ENCODE data around the gene SORD.
"Not testable (repeated sequence)": the region's sequence is repeated elsewhere in the genome, so short reads cannot be mapped to it uniquely, and the experiment has no call there.

SORD gene

DNA sequence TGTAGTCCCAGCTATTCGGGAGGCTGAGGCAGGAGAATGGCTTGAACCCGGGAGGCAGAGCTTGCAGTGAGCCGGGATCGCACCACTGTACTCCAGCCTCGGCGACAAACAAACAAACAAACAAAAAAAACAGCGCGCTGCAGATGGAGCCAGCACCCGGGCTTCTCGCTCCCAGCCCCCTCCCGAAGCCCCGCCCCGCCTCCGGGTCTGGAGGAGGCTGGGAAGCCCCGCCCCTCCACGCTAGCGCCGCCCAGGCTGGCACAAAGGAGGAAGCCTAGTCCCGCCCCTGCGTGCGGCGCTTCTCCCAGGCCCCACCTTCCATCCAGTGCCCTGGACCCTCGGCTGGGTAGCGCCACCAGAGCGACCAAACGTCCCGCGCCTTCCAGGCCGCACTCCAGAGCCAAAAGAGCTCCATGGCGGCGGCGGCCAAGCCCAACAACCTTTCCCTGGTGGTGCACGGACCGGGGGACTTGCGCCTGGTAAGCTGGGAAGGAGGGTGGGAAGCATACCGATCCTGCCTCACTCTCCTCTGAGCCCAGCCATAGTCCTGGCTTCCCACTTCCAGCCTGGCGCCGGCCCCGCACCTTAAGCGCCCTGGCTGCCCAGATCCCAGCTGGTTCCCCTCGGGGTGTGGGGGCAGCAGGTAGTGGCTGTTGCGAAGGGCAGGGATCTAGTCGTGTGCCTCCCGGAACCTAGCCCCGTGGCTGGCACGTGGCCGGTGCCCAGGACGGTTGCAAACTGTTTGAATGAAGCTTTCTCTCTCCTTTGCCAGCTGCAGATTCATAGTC is at the start of gene SORD:
TSS of gene SORD (plus strand) at position 325 of the 788 bp plus-strand sequence. CDS start at position 414, 89 bp downstream.
- DNase-seq: peak; percentile 77

DNA sequence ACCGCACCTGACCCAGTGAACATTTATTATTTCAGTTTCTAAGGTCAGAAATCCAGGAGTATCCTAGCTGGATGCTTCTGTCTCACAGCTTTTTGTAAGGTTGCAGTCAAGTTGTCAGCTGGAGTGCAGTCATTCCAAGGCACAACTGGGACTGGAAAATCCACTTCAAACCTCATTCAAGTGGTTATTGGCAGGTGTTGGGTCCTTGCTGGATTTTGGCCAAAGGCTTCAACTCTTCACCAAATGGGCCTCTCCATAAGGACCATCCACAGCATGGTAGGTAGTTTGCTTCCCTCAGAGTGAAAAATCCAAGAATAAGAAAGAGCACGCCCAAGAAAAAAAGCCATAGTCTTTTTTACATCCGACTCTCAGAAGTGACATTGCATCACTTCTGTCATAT is 46.8 kb upstream of the SORD start:
- not testable (repeated sequence) for DNase-seq

DNA sequence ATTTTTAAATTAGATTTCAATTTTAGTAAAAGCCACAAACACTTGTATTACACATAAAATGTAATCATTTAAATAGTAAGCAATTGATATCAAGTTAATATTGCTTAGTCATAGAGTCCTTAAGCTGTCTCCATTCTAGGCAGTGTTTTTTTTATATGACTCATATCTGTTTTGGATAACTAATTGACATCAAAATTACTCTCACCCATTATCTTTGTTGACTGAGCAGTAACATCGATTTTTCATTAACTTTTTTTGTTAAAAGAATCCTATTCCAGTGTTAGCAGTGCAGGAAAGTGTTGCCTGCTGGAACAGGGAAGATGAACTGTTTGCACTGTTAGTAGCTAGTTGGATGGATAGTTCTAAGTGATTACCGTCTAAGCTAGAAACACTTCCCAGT is 45.2 kb upstream of the SORD start:
- DNase-seq: not testable (repeated sequence)

DNA sequence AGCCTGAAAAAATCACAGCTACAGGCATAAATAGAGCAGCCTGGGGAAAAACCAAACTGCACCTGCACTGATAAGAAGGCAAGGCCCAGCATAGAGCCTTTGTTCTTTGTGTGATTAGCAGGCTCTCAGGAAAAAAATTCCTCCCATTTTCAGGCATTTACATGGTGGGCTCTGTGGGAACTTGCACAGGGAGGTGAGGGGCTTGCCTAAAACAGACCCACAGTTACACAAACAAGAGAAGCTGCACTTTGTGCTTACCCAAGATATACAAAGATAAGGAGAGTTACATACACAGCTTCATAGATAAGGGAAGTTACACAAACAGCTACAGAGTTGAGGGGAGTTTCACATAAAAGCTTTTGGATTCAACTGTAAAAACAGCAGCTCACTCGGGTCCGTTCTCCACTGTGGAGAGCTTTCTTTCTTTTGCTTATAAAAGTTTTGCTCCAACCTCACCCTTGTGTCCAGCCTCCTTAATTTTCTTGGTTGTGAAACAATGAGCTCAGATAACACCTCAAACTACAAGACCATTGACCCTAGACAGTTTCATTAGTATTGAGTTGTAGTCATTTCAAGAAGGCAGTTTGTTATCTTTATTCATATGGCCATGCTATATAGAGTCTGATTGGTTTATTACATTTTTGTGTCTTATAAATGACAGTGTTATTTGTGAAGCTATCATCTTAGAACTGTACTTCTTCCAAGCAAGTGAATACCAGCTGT is 43.2 kb upstream of the SORD start:
- DNase-seq: not testable (repeated sequence)

DNA sequence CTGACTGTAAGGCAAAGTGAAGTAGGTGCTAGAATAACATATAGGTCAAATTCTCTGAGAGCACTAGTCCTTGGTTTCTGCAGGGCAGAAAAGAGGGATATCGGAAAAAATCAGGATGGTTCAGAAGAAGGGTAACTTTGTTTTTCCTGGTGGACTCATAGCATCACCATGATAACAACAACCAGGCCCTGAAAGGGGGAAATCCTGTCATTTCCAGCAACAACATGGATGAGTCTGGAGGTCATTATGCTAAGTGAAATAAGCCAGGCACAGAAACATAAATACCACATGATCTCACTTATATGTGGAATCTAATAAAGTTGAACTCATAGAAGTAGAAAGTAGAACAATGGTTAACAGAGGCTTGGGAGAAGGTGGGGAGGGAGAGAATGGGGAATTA is 38.9 kb upstream of the SORD start:
- DNase-seq: not testable (repeated sequence)

DNA sequence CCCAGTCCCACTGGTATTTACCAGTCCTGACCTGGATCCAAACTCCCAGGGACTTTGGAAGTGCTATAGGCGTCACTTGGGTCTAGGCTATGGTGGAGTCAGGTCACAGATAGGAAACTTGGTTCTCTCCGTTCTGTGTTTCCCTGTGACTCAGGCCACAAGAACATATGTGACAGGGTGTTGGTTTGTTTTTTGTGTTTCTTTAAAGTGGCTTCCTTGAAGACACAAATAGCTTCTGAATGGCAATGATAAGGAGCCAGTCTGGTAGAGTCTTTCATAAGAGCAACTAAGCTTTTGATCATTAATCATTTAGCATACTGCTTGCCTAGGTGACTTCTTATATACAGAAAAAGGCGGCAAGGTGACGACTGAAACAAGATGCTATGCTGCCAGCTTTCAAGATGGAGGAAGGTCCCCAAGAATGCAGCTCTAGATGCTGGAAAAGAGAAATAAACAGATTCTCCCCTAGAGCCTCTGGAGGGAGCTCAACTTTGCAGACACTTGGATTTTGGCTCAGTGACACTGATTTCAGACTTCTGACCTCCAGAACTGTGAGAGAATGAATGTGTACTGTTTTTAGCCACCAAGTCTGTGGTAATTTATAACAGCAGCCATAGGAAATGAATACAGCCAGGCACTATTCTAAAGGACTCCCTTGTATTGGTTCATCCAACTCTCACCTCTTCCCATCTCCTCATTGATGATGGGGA is 36.5 kb upstream of the SORD start:
- not testable (repeated sequence) for DNase-seq

DNA sequence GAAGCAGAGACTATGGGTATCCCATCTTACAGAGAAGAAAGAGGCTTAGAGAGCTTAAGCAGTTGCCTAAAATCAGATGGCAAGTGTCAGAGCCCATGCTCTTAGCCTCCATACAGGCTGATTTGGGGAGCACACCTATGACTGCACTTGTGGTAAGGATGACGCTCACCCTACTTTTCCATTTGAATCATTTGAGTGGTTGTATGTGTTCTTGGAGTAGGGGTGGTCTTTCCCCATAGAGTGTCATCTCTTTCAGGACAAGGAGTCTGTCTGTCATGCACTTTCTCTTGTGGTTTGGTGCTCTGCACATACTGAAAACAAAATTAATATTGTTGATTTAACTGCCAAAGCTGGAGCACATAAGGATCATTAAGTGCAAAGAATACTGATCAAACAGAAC is 35.3 kb upstream of the SORD start:
- DNase-seq: not testable (repeated sequence)

DNA sequence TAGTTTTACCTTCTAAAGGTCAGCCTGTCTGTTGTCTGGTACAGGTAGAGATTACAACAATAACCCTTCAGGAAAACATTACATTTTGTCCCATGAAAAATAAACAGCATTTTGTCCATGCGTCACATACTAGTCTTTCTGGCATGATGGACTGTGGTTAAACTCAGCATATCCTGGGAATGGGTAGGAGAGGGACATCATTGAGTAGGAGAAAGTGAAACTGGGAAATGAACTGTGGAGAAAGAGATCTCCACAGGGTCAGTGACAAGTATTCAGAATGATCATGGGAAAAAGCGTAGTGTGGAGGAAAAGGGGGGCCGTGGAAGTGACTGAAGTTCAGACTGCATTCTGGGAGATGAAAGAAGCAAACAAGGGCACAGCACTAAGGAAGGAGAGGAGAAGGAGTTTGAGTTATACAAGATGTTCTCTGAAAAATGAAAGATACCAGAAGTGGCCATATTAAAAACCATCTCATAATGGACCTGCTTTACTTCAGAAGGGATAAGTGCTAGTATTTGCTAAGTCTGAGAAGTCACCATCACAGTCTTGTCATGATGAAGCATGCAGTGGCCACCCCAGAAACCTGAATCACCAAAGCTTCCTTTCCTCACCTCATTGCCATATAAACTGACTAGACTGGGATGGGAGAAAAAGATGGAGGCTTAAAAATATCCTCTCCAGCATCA is 34.7 kb upstream of the SORD start:
- not testable (repeated sequence) for DNase-seq

DNA sequence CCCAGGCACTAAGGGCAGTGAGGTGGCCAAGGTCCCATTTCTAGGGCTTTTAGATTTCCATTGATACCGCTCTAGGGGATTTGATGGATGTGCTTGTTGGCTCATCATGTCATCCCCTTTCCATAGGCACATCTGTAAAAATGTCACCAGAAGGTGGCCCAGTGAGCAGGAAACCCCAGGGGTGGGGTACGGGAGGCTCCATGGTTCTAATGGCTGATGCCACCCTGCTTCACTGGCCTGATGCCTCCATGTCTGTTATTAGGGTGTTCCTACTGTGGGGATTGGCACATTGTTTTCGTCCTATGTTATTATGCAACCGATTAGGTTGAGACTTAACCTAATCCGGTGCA is 34.1 kb upstream of the SORD start:
- not testable (repeated sequence) for DNase-seq

DNA sequence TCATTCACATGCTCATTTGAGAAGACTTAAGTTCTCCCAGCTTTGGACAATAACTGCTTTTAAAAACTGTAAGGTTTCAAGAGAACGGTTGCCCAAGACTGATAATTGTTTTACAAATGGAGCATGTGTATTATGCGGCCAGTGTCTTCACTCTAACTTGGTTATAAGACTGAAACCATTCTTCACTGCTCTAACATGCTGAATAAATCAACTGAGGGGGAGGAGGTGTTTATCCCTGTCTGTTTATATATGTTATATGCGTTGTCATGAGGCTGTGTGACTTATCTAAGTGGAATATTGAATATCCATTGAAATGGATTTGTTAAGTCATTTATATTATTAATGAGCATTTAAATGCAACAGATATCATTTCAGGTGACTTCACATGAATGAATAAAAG is 25.4 kb upstream of the SORD start:
- DNase-seq: not testable (repeated sequence)

DNA sequence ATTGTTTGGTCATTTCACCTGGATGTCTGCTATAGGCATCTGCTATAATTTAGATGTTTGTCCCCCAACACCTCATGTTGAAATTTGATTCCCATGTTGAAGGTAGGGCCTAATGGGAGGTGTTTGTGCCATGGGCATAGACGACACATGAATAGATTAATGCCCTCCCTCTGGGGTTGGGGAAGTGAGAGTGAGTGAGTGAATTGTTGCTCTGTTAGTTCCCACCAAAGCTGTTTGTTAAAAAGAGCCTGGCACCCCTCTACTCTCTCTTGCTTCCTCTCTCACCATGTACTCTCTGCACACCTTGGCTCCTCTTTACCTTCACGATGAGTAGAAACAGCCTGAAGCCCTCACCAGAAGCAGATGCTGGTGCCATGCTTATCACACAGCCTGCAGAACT is 23.9 kb upstream of the SORD start:
- DNase-seq: no peak

DNA sequence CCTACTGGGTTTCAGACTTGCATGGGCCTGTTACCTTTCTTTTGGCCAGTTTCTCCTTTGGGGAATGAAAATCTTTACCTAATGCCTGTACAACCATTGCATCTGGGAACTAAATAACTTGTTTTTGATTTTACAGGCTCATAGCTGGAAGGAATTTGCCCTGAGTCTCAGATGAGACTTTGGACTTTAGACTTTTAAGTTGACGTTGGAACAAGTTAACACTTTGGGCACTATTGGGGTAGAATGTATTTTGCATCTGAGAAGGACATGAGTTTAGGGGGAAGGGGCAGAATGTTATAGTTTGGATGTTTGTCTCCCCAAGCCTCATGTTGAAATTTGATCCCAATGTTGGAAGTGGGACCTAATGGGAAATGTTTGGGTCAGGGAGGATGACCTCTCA is 21.8 kb upstream of the SORD start:
- not testable (repeated sequence) for DNase-seq

DNA sequence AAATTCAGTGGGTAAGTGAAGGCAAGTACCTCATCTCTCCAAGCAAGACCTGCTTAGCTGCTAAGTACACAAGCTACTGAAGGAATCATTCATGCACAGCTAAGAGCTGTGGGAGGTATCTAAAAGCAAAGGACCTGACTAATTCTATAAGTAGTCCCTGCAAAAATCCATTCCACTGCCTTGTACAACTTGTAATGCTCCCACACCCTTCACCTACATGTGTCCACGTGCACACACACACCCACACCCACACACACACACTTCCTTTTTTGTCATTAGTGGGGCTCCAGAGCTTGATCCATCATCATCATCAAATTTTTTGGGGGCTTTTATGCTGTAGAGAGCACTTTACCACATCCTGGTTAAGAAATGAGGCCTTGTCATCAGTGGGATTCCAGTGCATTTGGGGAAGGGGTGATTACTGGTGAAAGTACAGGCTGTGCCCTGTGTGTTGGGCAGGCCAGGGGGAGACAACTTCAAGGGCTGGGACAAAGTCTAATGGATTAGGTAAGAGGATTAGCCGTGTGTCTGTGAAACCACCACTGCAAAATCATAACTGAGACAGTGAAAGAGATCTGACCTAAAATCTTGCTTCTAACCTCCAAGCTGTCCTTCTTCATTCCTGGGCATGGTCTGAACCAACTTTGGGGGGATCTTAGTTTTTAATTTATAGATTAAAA is 19.1 kb upstream of the SORD start:
- not testable (repeated sequence) for DNase-seq

DNA sequence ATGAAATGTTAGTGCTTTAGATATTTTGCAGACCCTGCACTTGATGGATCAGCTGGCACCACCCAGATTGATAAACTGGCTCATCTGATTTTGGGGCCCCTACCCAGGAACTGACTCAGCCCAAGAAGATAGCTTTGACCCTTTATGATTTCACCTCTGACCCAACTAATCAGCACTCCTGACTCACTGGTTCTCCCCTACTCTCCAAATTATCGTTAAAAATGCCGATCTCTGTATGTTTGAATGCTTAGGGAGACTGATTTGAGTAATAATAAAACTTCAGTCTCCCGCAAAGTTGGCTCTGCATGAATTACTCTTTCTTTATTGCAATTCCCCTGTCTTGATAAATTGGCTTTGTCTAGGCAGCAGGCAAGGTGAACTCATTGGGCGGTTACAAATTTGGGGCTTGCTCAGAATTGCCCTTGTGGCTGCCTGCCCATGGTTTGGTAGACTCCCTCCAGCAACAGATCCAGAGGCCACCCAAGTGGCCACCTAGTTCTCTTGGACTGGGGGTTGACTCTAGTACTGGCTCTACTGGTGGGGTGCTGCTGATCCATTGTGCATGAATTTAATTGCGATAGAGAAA is 18.3 kb upstream of the SORD start:
- DNase-seq: not testable (repeated sequence)

DNA sequence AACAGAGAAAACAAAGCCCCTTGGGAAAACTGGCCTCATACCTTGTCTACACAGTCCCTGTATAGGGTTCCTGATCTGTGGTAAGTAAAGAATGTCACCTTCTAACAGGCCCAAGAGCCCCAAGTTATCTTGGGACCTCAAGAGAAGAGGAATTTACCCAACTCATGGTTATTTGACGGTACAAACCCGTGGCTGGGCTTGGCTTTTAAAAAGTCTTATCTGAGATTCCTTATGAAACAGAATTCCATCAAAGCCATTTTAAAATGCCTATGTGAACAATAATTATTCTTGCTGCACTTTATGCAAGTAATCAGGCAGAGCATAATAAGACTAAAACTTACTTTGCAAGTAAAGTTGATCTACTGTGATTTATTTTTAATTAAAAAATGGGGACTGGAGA is 13.9 kb upstream of the SORD start:
- no peak for DNase-seq

DNA sequence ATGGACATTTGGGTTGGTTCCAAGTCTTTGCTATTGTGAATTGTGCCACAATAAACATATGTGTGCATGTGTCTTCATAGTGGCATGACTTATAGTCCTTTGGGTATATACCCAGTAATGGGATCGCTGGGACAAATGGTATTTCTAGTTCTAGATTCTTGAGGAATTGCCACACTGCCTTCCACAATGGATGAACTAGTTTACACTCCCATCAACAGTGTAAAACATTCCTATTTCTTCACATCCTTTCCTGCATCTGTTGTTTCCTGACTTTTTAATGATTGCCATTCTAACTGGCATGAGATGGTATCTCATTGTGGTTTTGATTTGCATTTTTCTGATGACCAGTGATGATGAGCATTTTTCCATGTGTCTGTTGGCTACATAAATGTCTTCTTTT is 7.9 kb upstream of the SORD start:
- not testable (repeated sequence) for DNase-seq

DNA sequence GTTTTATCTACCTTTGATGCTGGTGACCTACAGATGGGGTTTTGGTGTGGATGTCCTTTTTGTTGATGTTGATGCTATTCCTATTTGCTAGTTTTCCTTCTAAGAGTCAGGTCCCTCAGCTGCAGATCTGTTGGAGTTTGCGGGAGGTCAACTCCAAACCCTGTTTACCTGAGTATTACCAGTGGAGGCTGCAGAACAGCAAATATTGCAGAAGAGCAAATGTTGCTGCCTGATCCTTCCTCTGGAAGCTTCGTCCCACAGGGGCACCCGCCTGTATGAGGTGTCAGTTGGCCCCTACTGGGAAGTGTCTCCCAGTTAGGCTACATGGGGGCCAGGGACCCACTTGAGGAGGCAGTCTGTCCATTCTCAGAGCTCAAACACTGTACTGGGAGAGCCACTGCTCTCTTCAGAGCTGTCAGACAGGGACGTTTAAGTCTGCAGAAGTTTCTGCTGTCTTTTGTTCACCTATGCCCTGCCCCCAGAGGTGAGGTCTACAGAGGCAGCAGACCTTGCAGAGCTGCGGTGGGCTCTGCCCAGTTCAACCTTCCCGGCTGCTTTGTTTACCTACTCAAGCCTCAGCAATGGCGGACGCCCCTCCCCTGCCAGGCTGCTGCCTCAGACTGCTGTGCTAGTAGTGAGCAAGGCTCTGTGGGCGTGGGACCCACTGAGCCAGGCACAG is 2.6 kb upstream of the SORD start:
- DNase-seq: not testable (repeated sequence)

DNA sequence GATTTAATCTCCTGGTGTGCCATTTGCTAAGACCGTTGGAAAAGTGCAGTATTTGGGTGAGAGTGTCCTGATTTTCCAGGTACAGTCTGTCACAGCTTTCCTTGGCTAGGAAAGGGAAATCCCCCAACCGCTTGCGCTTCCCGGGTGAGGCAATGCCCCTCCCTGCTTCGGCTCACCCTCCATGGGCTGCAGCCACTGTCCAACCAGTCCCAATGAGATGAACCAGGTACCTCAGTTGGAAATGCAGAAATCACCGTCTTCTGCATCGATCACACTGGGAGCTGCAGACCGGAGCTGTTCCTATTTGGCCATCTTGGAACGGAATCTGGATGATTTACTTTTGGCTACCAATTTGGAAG is 2.1 kb upstream of the SORD start:
- DNase-seq: not testable (repeated sequence)

DNA sequence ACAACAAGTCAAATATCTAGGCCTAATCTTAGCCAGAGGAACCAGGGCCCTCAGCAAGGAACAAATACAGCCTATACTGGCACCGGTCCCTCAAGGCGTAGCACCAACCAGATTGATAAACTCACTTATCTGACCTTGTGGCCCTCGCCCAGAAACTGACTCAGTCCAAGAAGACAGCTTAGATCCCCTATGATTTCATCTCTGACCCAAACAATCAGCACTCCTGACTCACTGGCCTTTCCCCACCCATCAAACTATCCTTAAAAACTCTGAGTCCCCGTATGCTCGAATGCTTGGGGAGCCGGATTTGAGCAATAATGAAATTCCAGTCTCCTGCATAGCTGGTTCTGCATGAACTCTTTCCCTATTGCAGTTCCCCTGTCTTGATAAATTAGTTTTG is 1.6 kb upstream of the SORD start:
- no peak for DNase-seq

DNA sequence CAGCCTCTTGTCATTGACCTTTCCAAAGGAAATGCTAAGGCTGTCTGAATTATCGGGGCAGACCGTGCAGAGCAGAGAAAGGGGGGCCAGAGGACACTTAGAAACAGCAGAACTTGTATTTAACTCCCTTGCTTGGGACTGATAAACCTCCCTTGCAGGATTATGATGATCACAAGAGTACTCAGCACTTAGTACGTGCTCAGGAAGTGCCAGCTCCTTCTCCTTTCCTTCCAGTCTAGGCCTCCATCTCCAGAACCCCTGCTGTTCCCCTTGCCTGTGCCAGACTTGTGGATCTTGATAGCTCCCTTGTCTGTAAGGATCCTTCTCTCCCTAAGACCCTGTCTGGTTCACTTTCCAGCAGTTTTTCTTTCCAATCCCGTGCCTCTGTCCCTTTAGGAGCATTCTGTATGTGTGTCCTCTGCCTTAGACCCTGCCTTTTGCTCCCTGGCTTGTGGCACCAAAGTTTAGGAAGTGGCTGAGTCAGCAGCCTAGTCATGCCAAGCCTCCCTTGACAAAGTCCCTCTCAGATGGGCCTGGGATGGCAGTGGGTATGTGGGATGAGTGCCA is 747 bp downstream of the SORD start:
- no peak for DNase-seq

DNA sequence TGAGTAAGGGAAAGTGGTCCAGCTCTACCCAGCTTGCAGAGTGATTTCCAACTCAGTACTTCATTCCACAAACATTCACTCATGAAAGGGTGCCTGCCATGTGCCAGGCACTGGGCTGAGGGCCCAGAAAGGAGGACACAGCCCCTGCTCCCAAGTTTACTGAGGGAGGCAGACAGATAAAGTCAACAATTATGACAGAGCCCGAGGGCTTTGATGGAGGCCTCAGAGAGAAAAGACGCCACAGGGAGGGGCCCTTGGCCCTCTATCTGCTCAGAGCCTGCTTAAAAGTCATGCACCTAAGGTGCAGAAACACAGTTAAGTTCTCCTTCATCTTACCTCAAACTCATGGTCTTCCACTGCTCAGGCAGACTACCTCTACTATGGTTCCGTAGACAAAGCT is 1.7 kb downstream of the SORD start:
- DNase-seq: not testable (repeated sequence)
